GM19238 (cell line): ENCODE results near the gene JOSD2.

ENCODE experiments used
- DNase-seq: peaks from one replicate; pipeline ENCODE4 v3.0.0; 2011; ENCODE audit warnings: low spot score; ENCODE audit not compliant: insufficient read length

Gene JOSD2

GRCh38 chr19:50496189-50497021 is 14.6 kb downstream of the JOSD2 start:
- DNase-seq: no peak

GRCh38 chr19:50495020-50495531 is 15.9 kb downstream of the JOSD2 start:
- DNase-seq: no peak

- no peak for DNase-seq
These were observed 16.6 kb downstream of the JOSD2 start for GRCh38 chr19:50494186-50495019.

- no peak for DNase-seq
These were observed 17.8 kb downstream of the JOSD2 start for GRCh38 chr19:50493171-50493570.

GRCh38 chr19:50492303-50493052 is 18.5 kb downstream of the JOSD2 start:
- DNase-seq: no peak

GRCh38 chr19:50490991-50491472 is 20.0 kb downstream of the JOSD2 start:
- no peak for DNase-seq

GRCh38 chr19:50490411-50490811 is 20.6 kb downstream of the JOSD2 start:
- no peak for DNase-seq

GRCh38 chr19:50489461-50490011 is 21.5 kb downstream of the JOSD2 start:
- DNase-seq: no peak

GRCh38 chr19:50488389-50489194 is 22.4 kb downstream of the JOSD2 start:
- no peak for DNase-seq

GRCh38 chr19:50486823-50487515 is 24.0 kb downstream of the JOSD2 start:
- DNase-seq: no peak

- DNase-seq: no peak
These were observed 25.6 kb downstream of the JOSD2 start for GRCh38 chr19:50485284-50485955.

- DNase-seq: no peak
These were observed 28.1 kb downstream of the JOSD2 start for GRCh38 chr19:50482916-50483315.

- DNase-seq: no peak
These were observed 28.6 kb downstream of the JOSD2 start for GRCh38 chr19:50482271-50482855.

- no peak for DNase-seq
These were observed 29.4 kb downstream of the JOSD2 start for GRCh38 chr19:50481351-50482149.

- no peak for DNase-seq
These were observed 30.5 kb downstream of the JOSD2 start for GRCh38 chr19:50480281-50481111.

GRCh38 chr19:50479761-50480251 is 31.2 kb downstream of the JOSD2 start:
- no peak for DNase-seq
